ENCODE data around the gene ZFAND3. TPM values are rescaled to one million over a fixed set of nuclear protein-coding genes. Genes with fewer than 3 reads are reported as not detected.

Gene ZFAND3
- total and polyA plus RNA-seq, 2 donors (not counting 1 experiment from before 2014, with no cell fraction given): 13.5 to 58.3 TPM

GRCh38 chr6:38193051-38193450, 373.5 kb downstream of the ZFAND3 start:
- no peak overlapping the region for H3K27ac ChIP-seq (ENCODE audit: low read length in 2 of 2)
- no peaks in the 10 kb centered on the region for H3K27me3 ChIP-seq (replicated peaks in 1 of 4; ENCODE audit: control extremely low read depth in 1 of 4, control insufficient read depth in 3 of 4, insufficient read depth in 4 of 4, low read length in 3 of 4)
- no peak overlapping the region for H2AFZ ChIP-seq (ENCODE audit: insufficient read depth, low read depth, low read length, poor library complexity, severe bottlenecking)
- ATAC-seq (ENCODE audit: low read depth) (no peak), DNase-seq (no peak)
- no peak for TF ChIP-seq EZH2 (IDR thresholded peaks at IDR 0.05; ENCODE audit: borderline replicate concordance, insufficient read depth, low read depth, low read length, poor library complexity, severe bottlenecking)
- TF ChIP-seq CTCF (IDR thresholded peaks at IDR 0.05): no peak
- H3K79me2 ChIP-seq (ENCODE audit: control insufficient read depth, insufficient read depth, low read length): no peaks in the 10 kb centered on the region
- Mint-ChIP-seq H3K4me1 (no peaks in the 10 kb centered on the region), H3K27ac (no peak overlapping the region), H3K9me3 (ENCODE audit: insufficient read depth) (no peaks in the 10 kb centered on the region), H3K27me3 (no peaks in the 10 kb centered on the region), H3K4me3 (no peak overlapping the region)
- POLR2A ChIA-PET: no interaction called here
- no peak overlapping the region for H3K4me3 ChIP-seq (ENCODE audit: control extremely low read depth in 1 of 5, extremely low read depth in 1 of 5, insufficient read depth in 1 of 5, low read depth in 2 of 5, low read length in 4 of 5)
- CTCF ChIA-PET: no interaction called here
- H3K36me3 ChIP-seq (replicated peaks in 1 of 2; ENCODE audit: control extremely low read depth in 1 of 2, control insufficient read depth in 1 of 2, extremely low read depth in 1 of 2, insufficient read depth in 2 of 2, low read length in 1 of 2): peaks cover 0 to 17% of the 10 kb centered on the region in 2 experiments
- intact Hi-C loops (cut with micrococcal nuclease): no loop called here
- H3K4me1 ChIP-seq (ENCODE audit: control insufficient read depth in 2 of 2, insufficient read depth in 2 of 2, low read length in 2 of 2): no peaks in the 10 kb centered on the region
- 96% methylated on average over 6 of the region's 7 CpGs for WGBS (ENCODE audit: insufficient coverage)
- no peaks in the 10 kb centered on the region for H3K9me3 ChIP-seq (ENCODE audit: control extremely low read depth in 1 of 3, control insufficient read depth in 2 of 3, insufficient read depth in 1 of 3, low read length in 2 of 3)
- H4K20me1 ChIP-seq (ENCODE audit: control insufficient read depth, insufficient read depth, low read length, poor library complexity, severe bottlenecking): no peaks in the 10 kb centered on the region
- no peak overlapping the region for H3K4me2 ChIP-seq (replicated peaks; ENCODE audit: low read depth, low read length, poor library complexity, severe bottlenecking)
- H3K9ac ChIP-seq (ENCODE audit: low read length): no peak overlapping the region

GRCh38 chr6:38193481-38194281, 374.2 kb downstream of the ZFAND3 start:
- H3K4me3 Mint-ChIP-seq: no peak overlapping the region
- Histone ChIP-seq H2AFZ (ENCODE audit: insufficient read depth, low read depth, low read length, poor library complexity, severe bottlenecking) (no peak overlapping the region), H3K9me3 (ENCODE audit: control extremely low read depth in 1 of 3, control insufficient read depth in 2 of 3, insufficient read depth in 1 of 3, low read length in 2 of 3) (no peaks in the 10 kb centered on the region), H3K27me3 (replicated peaks in 1 of 4; ENCODE audit: control extremely low read depth in 1 of 4, control insufficient read depth in 3 of 4, insufficient read depth in 4 of 4, low read length in 3 of 4) (no peaks in the 10 kb centered on the region), H3K79me2 (ENCODE audit: control insufficient read depth, insufficient read depth, low read length) (no peaks in the 10 kb centered on the region), H3K4me2 (replicated peaks; ENCODE audit: low read depth, low read length, poor library complexity, severe bottlenecking) (no peak overlapping the region), H3K4me3 (ENCODE audit: control extremely low read depth in 1 of 5, extremely low read depth in 1 of 5, insufficient read depth in 1 of 5, low read depth in 2 of 5, low read length in 4 of 5) (no peak overlapping the region), H3K4me1 (ENCODE audit: control insufficient read depth in 2 of 2, insufficient read depth in 2 of 2, low read length in 2 of 2) (no peaks in the 10 kb centered on the region), H4K20me1 (ENCODE audit: control insufficient read depth, insufficient read depth, low read length, poor library complexity, severe bottlenecking) (no peaks in the 10 kb centered on the region), H3K36me3 (replicated peaks in 1 of 2; ENCODE audit: control extremely low read depth in 1 of 2, control insufficient read depth in 1 of 2, extremely low read depth in 1 of 2, insufficient read depth in 2 of 2, low read length in 1 of 2) (peaks cover 0 to 17% of the 10 kb centered on the region in 2 experiments), H3K27ac (ENCODE audit: low read length in 2 of 2) (no peak overlapping the region), H3K9ac (ENCODE audit: low read length) (no peak overlapping the region)
- ChIA-PET CTCF (no interaction called here), POLR2A (no interaction called here)
- intact Hi-C loops (cut with micrococcal nuclease): no loop called here
- no peak overlapping the region for H3K27ac Mint-ChIP-seq
- H3K4me1 Mint-ChIP-seq: no peaks in the 10 kb centered on the region
- ATAC-seq (ENCODE audit: low read depth) (no peak), DNase-seq (no peak)
- WGBS (ENCODE audit: insufficient coverage): 91% methylated on average over 6 of the region's 9 CpGs
- TF ChIP-seq EZH2 (IDR thresholded peaks at IDR 0.05; ENCODE audit: borderline replicate concordance, insufficient read depth, low read depth, low read length, poor library complexity, severe bottlenecking) (no peak), CTCF (IDR thresholded peaks at IDR 0.05) (no peak)
- H3K9me3 Mint-ChIP-seq (ENCODE audit: insufficient read depth): no peaks in the 10 kb centered on the region
- H3K27me3 Mint-ChIP-seq: no peaks in the 10 kb centered on the region
